Measurements from ENCODE around the gene LINGO4. TPM values are rescaled to one million over a fixed set of nuclear protein-coding genes. Genes with fewer than 3 reads are reported as not detected.

The LINGO4 gene
- total RNA-seq, 1 experiment from 2014 or later, result not detected

DNA sequence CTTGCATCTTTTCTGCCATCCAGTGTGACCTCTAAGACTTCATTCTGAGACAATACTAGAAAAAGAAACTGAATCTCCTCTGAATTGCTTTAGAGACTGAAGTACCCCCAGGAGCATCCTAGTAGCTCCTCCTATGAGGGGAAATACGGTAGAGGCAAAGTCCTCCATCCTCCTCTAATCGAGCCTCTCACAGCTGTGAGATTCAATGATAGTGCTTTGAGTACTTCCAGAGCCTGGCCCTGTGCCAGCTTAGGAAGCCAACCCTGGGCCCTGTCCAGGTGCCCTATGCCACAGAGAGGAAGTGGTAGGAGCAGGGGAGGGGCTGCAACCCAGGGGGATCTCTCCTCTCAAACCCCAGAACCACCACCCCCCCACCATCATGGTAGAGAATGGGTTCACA, 15.7 kb upstream of the LINGO4 start:
- Histone ChIP-seq H3K9me2 (ENCODE audit: insufficient read depth) (no peaks in the 10 kb centered on the region), H3K9me3 (ENCODE audit: insufficient read depth, low read depth) (no peaks in the 10 kb centered on the region), H3F3A (ENCODE audit: insufficient read depth, low read depth) (0 out of 2 replicates have a peak, but pooled peaks cover 6% of the 10 kb centered on the region), H3K4me1 (replicated peaks; ENCODE audit: insufficient read depth) (peaks cover 25% of the 10 kb centered on the region), H3K4me3 (no peak overlapping the region), H3K27me3 (ENCODE audit: insufficient read depth, low read depth) (no peaks in the 10 kb centered on the region), H3K27ac (no peak overlapping the region), H3K36me3 (ENCODE audit: low read depth) (no peaks in the 10 kb centered on the region), H4K20me1 (ENCODE audit: insufficient read depth) (no peaks in the 10 kb centered on the region), H3K4me2 (peak overlapping the region; percentile 54), H3K79me2 (ENCODE audit: low read depth) (no peaks in the 10 kb centered on the region), H2AFZ (no peak overlapping the region)
- no peak for DNase-seq
- no peak for TF ChIP-seq EZH2 (IDR thresholded peaks at IDR 0.05; ENCODE audit: low read depth)
- TF ChIP-seq CTCF (conservative IDR thresholded peaks at IDR 0.05), result no peak
- CTCF ChIA-PET, result interaction anchor here (0.6 kb wide), 1 partner anchor 277 kb away, joined by 3 read pairs; no protein-coding TSS in a partner anchor
- POLR2A ChIA-PET (ENCODE audit: unreplicated experiment), result interaction anchor here (0.5 to 0.6 kb wide), 2 partner anchors 180 to 271 kb away, joined by 3 to 6 read pairs; no protein-coding TSS in a partner anchor
- no TSS peak for BruUV-seq (replicated peaks)
- intact Hi-C loops (cut with micrococcal nuclease; ENCODE audit: unreplicated experiment), result no loop called here

DNA sequence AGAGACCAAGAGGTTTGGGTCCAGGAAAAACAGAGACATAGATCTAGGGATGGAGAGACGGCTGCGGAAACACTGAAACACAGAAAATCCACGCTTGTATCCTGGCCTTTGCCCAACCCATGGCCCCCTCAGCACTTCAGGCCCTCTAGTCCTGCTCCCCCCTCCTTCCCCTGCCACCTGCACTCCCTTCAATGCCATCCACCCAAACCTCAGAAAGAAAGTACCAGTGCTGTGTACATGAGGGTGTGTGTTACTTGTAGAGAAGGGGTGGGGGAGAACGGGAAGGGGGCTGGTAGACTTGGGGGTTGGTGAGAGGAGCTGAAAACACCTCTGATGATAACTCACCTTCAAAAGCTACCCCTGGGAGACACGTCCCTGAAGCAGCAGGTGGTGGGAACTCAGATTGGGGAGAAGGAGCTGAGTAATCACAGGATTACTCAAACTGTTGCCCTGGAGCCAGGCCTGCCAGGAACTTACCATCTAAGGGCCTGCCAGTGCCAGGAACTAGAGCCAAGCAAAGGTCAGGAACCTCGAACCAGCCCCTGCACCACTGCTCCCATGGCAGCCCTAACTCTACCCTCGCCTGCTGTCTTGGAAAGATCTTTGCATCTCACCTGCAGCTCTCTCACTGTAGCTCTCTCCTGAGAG, 14.9 kb upstream of the LINGO4 start:
- Histone ChIP-seq H3K27ac (no peak overlapping the region), H3K4me2 (peak overlapping the region; percentile 54), H3K9me2 (ENCODE audit: insufficient read depth) (no peaks in the 10 kb centered on the region), H2AFZ (no peak overlapping the region), H3K27me3 (ENCODE audit: insufficient read depth, low read depth) (no peaks in the 10 kb centered on the region), H3K79me2 (ENCODE audit: low read depth) (no peaks in the 10 kb centered on the region), H3K4me1 (replicated peaks; ENCODE audit: insufficient read depth) (peaks cover 20% of the 10 kb centered on the region), H3K36me3 (ENCODE audit: low read depth) (no peaks in the 10 kb centered on the region), H3K4me3 (no peak overlapping the region), H4K20me1 (ENCODE audit: insufficient read depth) (no peaks in the 10 kb centered on the region), H3F3A (ENCODE audit: insufficient read depth, low read depth) (0 out of 2 replicates have a peak, but pooled peaks cover 6% of the 10 kb centered on the region), H3K9me3 (ENCODE audit: insufficient read depth, low read depth) (no peaks in the 10 kb centered on the region)
- ChIA-PET CTCF (no interaction called here), POLR2A (ENCODE audit: unreplicated experiment) (interaction anchor here (0.5 to 0.6 kb wide), 2 partner anchors 12 to 181 kb away, joined by 3 to 6 read pairs; no protein-coding TSS in a partner anchor)
- TF ChIP-seq CTCF (conservative IDR thresholded peaks at IDR 0.05) (no peak), EZH2 (IDR thresholded peaks at IDR 0.05; ENCODE audit: low read depth) (no peak)
- DNase-seq, result peak in 1 of 2 experiments; percentile 57
- intact Hi-C loops (cut with micrococcal nuclease; ENCODE audit: unreplicated experiment), result no loop called here
- no TSS peak for BruUV-seq (replicated peaks)

GRCh38 chr1:151819227-151819835, 14.1 kb upstream of the LINGO4 start:
- CTCF ChIA-PET, result no interaction called here
- Histone ChIP-seq H3K4me1 (replicated peaks; ENCODE audit: insufficient read depth) (peaks cover 20% of the 10 kb centered on the region), H2AFZ (no peak overlapping the region), H3K9me2 (ENCODE audit: insufficient read depth) (no peaks in the 10 kb centered on the region), H4K20me1 (ENCODE audit: insufficient read depth) (no peaks in the 10 kb centered on the region), H3K36me3 (ENCODE audit: low read depth) (no peaks in the 10 kb centered on the region), H3K4me2 (no peak overlapping the region), H3K79me2 (ENCODE audit: low read depth) (no peaks in the 10 kb centered on the region), H3K9me3 (ENCODE audit: insufficient read depth, low read depth) (no peaks in the 10 kb centered on the region), H3K27me3 (ENCODE audit: insufficient read depth, low read depth) (no peaks in the 10 kb centered on the region), H3F3A (ENCODE audit: insufficient read depth, low read depth) (0 out of 2 replicates have a peak, but pooled peaks cover 6% of the 10 kb centered on the region), H3K27ac (no peak overlapping the region), H3K4me3 (no peak overlapping the region)
- POLR2A ChIA-PET (ENCODE audit: unreplicated experiment), result no interaction called here
- BruUV-seq (replicated peaks), result no TSS peak
- TF ChIP-seq CTCF (conservative IDR thresholded peaks at IDR 0.05) (no peak), EZH2 (IDR thresholded peaks at IDR 0.05; ENCODE audit: low read depth) (no peak)
- peak in 1 of 2 experiments; percentile 22 for DNase-seq
- intact Hi-C loops (cut with micrococcal nuclease; ENCODE audit: unreplicated experiment), result no loop called here
